ENCODE measurements around the gene CALY.
A peak's percentile ranks its signal among the peaks of the same experiment; 100 is the strongest.

CALY gene

GRCh38 chr10:133335246-133336117, 1.2 kb downstream of the CALY start:
- no peak for DNase-seq
- no peak overlapping the region for H3K27ac Mint-ChIP-seq

GRCh38 chr10:133334503-133335245, 2.0 kb downstream of the CALY start:
- no peaks in the 10 kb centered on the region for H3K9me3 Mint-ChIP-seq
- H3K36me3 Mint-ChIP-seq, result no peaks in the 10 kb centered on the region
- no peak overlapping the region for H3K27ac Mint-ChIP-seq
- DNase-seq (no peak), ATAC-seq (replicated peaks) (peak; percentile 33 to 41)
- peaks cover 40 to 41% of the 10 kb centered on the region in 2 donors for H3K27me3 Mint-ChIP-seq
- H3K4me1 Mint-ChIP-seq, result peaks cover 7 to 9% of the 10 kb centered on the region in 2 donors
- H3K4me3 Mint-ChIP-seq, result peak overlapping the region; percentile 79 to 80

More at GRCh38 chr10:133335246-133336117, 1.2 kb downstream of the CALY start:
- peaks cover 4% of the 10 kb centered on the region in 2 donors for H3K4me1 Mint-ChIP-seq
- no peaks in the 10 kb centered on the region for H3K9me3 Mint-ChIP-seq
- peak overlapping the region; percentile 60 to 62 for H3K4me3 Mint-ChIP-seq
- peak; percentile 50 to 54 for ATAC-seq (replicated peaks)
- no peaks in the 10 kb centered on the region for H3K36me3 Mint-ChIP-seq
- H3K27me3 Mint-ChIP-seq, result peaks cover 36 to 37% of the 10 kb centered on the region in 2 donors

- Mint-ChIP-seq H3K36me3 (no peaks in the 10 kb centered on the region), H3K27me3 (peaks cover 48 to 56% of the 10 kb centered on the region in 2 donors), H3K4me3 (no peak overlapping the region), H3K9me3 (no peaks in the 10 kb centered on the region), H3K27ac (no peak overlapping the region), H3K4me1 (peaks cover 7 to 9% of the 10 kb centered on the region in 2 donors)
- ATAC-seq (replicated peaks), result no peak
- no peak for DNase-seq
Measured at GRCh38 chr10:133332936-133333699, 3.6 kb downstream of the CALY start.

- H3K9me3 Mint-ChIP-seq, result no peaks in the 10 kb centered on the region
- no peak overlapping the region for H3K27ac Mint-ChIP-seq
- peaks cover 11 to 21% of the 10 kb centered on the region in 2 donors for H3K4me1 Mint-ChIP-seq
- ATAC-seq (replicated peaks) (peak; percentile 94 to 95), DNase-seq (peak; percentile 76)
- H3K36me3 Mint-ChIP-seq, result no peaks in the 10 kb centered on the region
- peaks cover 73 to 86% of the 10 kb centered on the region in 2 donors for H3K27me3 Mint-ChIP-seq
- peak overlapping the region; percentile 78 to 88 for H3K4me3 Mint-ChIP-seq
Measured at GRCh38 chr10:133329491-133330202, 7.0 kb downstream of the CALY start.

GRCh38 chr10:133328358-133329343, 8.0 kb downstream of the CALY start:
- Mint-ChIP-seq H3K27me3 (peaks cover 69 to 81% of the 10 kb centered on the region in 2 donors), H3K27ac (no peak overlapping the region), H3K4me3 (no peak overlapping the region)

GRCh38 chr10:133327651-133328357, 8.9 kb downstream of the CALY start:
- Mint-ChIP-seq H3K36me3 (no peaks in the 10 kb centered on the region), H3K27ac (no peak overlapping the region), H3K4me3 (no peak overlapping the region), H3K4me1 (peaks cover 11 to 20% of the 10 kb centered on the region in 2 donors), H3K9me3 (no peaks in the 10 kb centered on the region), H3K27me3 (peaks cover 64 to 73% of the 10 kb centered on the region in 2 donors)
- DNase-seq (no peak), ATAC-seq (replicated peaks) (no peak)

More at GRCh38 chr10:133328358-133329343, 8.0 kb downstream of the CALY start:
- DNase-seq (no peak), ATAC-seq (replicated peaks) (no peak)
- no peaks in the 10 kb centered on the region for H3K9me3 Mint-ChIP-seq
- no peaks in the 10 kb centered on the region for H3K36me3 Mint-ChIP-seq
- H3K4me1 Mint-ChIP-seq, result peaks cover 11 to 20% of the 10 kb centered on the region in 2 donors

- peaks cover 11 to 20% of the 10 kb centered on the region in 2 donors for H3K4me1 Mint-ChIP-seq
- no peaks in the 10 kb centered on the region for H3K9me3 Mint-ChIP-seq
- no peaks in the 10 kb centered on the region for H3K36me3 Mint-ChIP-seq
- H3K27me3 Mint-ChIP-seq, result peaks cover 58 to 65% of the 10 kb centered on the region in 2 donors
- DNase-seq, result no peak
- no peak for ATAC-seq (replicated peaks)
- H3K4me3 Mint-ChIP-seq, result peak overlapping the region in 1 of 2 donors; percentile 4
- H3K27ac Mint-ChIP-seq, result no peak overlapping the region
Measured at GRCh38 chr10:133326745-133327650, 9.7 kb downstream of the CALY start.

- Mint-ChIP-seq H3K4me1 (peaks cover 11 to 20% of the 10 kb centered on the region in 2 donors), H3K27ac (no peak overlapping the region), H3K4me3 (peak overlapping the region; percentile 25 to 59), H3K27me3 (peaks cover 50 to 58% of the 10 kb centered on the region in 2 donors), H3K9me3 (no peaks in the 10 kb centered on the region), H3K36me3 (no peaks in the 10 kb centered on the region)
- DNase-seq, result no peak
- ATAC-seq (replicated peaks), result no peak
Measured at GRCh38 chr10:133326223-133326551, 10.5 kb downstream of the CALY start.

- DNase-seq (no peak), ATAC-seq (replicated peaks) (no peak)
- H3K27ac Mint-ChIP-seq, result no peak overlapping the region
Measured at GRCh38 chr10:133325440-133326222, 11.1 kb downstream of the CALY start.

GRCh38 chr10:133324857-133325260, 11.8 kb downstream of the CALY start:
- peaks cover 9 to 17% of the 10 kb centered on the region in 2 donors for H3K4me1 Mint-ChIP-seq
- no peak overlapping the region for H3K27ac Mint-ChIP-seq
- no peak for DNase-seq
- peaks cover 0 to 3% of the 10 kb centered on the region in 2 donors for H3K9me3 Mint-ChIP-seq
- ATAC-seq (replicated peaks), result no peak
- peak overlapping the region; percentile 73 to 87 for H3K4me3 Mint-ChIP-seq
- peaks cover 46 to 56% of the 10 kb centered on the region in 2 donors for H3K27me3 Mint-ChIP-seq
- H3K36me3 Mint-ChIP-seq, result no peaks in the 10 kb centered on the region

More at GRCh38 chr10:133325440-133326222, 11.1 kb downstream of the CALY start:
- H3K27me3 Mint-ChIP-seq, result peaks cover 44 to 53% of the 10 kb centered on the region in 2 donors
- H3K9me3 Mint-ChIP-seq, result no peaks in the 10 kb centered on the region
- peak overlapping the region; percentile 73 to 87 for H3K4me3 Mint-ChIP-seq
- H3K4me1 Mint-ChIP-seq, result peaks cover 11 to 20% of the 10 kb centered on the region in 2 donors
- H3K36me3 Mint-ChIP-seq, result no peaks in the 10 kb centered on the region

All from stimulated activated naive B cell treated with anti-CD40 and anti-IgM and Interleukin-4, amounts not matched to agents 10 μg/mL and 1 μg/mL and 100 μg/mL, for 72 hours (primary cell).